Measurements from ENCODE around the gene ACO2. TPM values are rescaled to one million over a fixed set of nuclear protein-coding genes. Genes with fewer than 3 reads are reported as not detected.
"Not testable (repeated sequence)": the region's sequence is repeated elsewhere in the genome, so short reads cannot be mapped to it uniquely, and the experiment has no call there.

ACO2 gene
- total RNA-seq, 1 donor from 2014 or later: 103 TPM

- Histone ChIP-seq H3K4me3 (ENCODE audit: low read depth, low read length) (no peak overlapping the region), H3K27me3 (ENCODE audit: control insufficient read depth, insufficient read depth, low read length) (no peaks in the 10 kb centered on the region), H3K36me3 (ENCODE audit: control insufficient read depth, insufficient read depth, low read length) (no peaks in the 10 kb centered on the region)
- TF ChIP-seq, protein P1, sequence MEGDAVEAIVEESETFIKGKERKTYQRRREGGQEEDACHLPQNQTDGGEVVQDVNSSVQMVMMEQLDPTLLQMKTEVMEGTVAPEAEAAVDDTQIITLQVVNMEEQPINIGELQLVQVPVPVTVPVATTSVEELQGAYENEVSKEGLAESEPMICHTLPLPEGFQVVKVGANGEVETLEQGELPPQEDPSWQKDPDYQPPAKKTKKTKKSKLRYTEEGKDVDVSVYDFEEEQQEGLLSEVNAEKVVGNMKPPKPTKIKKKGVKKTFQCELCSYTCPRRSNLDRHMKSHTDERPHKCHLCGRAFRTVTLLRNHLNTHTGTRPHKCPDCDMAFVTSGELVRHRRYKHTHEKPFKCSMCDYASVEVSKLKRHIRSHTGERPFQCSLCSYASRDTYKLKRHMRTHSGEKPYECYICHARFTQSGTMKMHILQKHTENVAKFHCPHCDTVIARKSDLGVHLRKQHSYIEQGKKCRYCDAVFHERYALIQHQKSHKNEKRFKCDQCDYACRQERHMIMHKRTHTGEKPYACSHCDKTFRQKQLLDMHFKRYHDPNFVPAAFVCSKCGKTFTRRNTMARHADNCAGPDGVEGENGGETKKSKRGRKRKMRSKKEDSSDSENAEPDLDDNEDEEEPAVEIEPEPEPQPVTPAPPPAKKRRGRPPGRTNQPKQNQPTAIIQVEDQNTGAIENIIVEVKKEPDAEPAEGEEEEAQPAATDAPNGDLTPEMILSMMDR (IDR thresholded peaks at IDR 0.05; ENCODE audit: insufficient read depth, low read length, poor library complexity, severe bottlenecking): no peak
- no peak for DNase-seq (ENCODE audit: low read depth)
Measured at GRCh38 chr22:41555325-41555982, 86.5 kb downstream of the ACO2 start.

DNA sequence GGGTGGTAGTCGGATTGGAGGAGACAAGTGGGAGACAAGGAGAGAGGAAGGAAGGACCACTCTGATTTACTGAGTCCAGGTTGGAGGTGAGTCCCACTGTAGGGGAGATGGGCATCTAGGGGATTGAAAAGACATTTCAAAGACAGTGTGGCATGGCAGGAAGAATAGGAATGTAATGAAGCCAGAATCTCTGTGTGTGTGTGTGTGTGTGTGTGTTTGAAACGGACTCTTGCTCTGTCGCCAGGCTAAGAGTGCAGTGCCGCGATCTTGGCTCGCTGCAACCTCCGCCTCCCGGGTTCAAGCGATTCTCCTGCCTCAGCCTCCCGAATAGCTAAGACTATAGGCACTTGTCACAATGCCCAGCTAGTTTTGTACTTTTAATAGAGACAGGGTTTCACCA, 87.6 kb downstream of the ACO2 start:
- TF ChIP-seq, protein P1 (IDR thresholded peaks at IDR 0.05; ENCODE audit: insufficient read depth, low read length, poor library complexity, severe bottlenecking): no peak
- Histone ChIP-seq H3K27me3 (ENCODE audit: control insufficient read depth, insufficient read depth, low read length) (no peaks in the 10 kb centered on the region), H3K4me3 (ENCODE audit: low read depth, low read length) (no peak overlapping the region), H3K36me3 (ENCODE audit: control insufficient read depth, insufficient read depth, low read length) (no peaks in the 10 kb centered on the region)
- no peak for DNase-seq (ENCODE audit: low read depth)

DNA sequence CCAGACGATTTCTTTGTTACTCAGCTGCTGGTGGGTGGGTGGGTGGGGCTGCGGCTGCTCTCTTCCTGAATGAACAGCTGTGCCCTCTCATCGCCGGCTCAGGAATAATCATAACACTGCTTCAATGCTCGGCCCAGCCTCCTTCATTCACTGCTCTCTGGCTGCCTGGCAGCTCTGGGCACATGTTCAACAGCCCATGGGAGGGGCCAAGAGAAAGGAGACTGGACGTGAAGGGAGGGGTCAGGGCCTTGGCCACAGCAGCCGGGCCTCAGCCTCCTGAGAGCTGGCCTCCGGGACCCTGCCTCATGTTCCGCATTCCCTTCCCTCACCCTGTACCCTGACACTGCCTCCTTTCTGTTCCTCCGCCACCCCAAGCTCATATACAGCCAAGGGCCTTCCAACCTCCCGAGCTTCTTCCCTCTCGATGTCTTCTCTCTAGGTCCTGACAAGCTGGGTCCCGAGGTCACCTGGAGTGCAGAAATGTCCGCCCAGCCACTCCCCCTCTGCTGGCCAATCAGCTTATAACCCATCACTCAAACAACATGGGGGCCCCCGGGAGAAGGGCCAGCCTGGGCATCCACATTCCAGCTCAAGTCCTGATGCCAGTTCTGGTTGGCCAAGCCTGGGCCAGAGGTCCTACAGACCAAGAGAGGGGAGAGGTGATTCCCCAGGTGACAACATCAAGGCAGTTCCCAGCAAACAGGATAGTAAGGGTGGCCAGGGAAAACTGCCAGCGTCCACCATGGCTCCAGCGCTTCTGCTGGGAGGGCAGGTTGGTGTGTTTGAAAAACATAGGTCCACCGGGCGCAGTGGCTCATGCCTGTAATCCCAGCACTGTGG, 88.7 kb downstream of the ACO2 start:
- Histone ChIP-seq H3K27me3 (ENCODE audit: control insufficient read depth, insufficient read depth, low read length) (no peaks in the 10 kb centered on the region), H3K4me3 (ENCODE audit: low read depth, low read length) (no peak overlapping the region), H3K36me3 (ENCODE audit: control insufficient read depth, insufficient read depth, low read length) (no peaks in the 10 kb centered on the region)
- no peak for DNase-seq (ENCODE audit: low read depth)
- TF ChIP-seq, protein P1 (IDR thresholded peaks at IDR 0.05; ENCODE audit: insufficient read depth, low read length, poor library complexity, severe bottlenecking): no peak

DNA sequence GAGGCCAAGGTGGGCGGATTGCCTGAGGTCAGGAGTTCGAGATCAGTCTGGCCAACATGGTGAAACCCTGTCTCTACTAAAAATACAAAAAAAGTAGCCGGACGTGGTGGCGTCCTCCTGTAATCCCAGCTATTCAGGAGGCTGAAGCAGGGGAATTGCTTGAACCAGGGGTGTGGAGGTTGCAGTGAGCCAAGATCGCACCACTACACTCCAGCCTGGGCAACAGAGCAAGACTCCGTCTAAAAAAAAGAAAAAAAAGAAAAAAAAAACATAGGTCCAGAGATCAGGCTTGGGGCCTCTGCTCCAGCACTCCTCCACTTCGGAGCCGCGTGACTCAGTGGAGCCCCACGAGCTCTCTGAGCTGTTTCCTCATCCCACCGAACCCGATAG, 89.3 kb downstream of the ACO2 start:
- H3K4me3 ChIP-seq (ENCODE audit: low read depth, low read length); DNase-seq (ENCODE audit: low read depth); H3K36me3 ChIP-seq (ENCODE audit: control insufficient read depth, insufficient read depth, low read length); H3K27me3 ChIP-seq (ENCODE audit: control insufficient read depth, insufficient read depth, low read length): not testable (repeated sequence)

DNA sequence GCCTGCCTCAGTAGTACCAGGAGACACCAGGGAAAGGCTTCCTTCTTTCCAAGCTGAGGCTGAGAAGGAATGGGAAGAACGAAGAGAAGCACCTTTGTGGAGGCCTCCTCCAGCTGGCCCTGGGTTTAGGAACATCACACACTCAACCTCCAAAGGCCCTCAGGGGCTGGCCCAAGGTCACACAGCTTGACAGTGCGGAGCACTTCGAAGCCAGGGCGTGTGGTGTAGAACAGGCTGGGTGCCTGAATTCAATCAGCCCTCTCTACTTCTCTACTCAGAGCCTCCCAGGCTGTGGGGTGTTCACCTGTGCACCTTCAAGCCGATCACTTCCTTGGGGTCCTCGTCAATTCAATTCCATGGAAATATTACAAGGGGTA, 91.2 kb downstream of the ACO2 start:
- H3K27me3 ChIP-seq (ENCODE audit: control insufficient read depth, insufficient read depth, low read length): no peaks in the 10 kb centered on the region
- H3K36me3 ChIP-seq (ENCODE audit: control insufficient read depth, insufficient read depth, low read length): no peaks in the 10 kb centered on the region
- no peak for DNase-seq (ENCODE audit: low read depth)
- TF ChIP-seq, protein P1 (IDR thresholded peaks at IDR 0.05; ENCODE audit: insufficient read depth, low read length, poor library complexity, severe bottlenecking): no peak
- H3K4me3 ChIP-seq (ENCODE audit: low read depth, low read length): no peak overlapping the region

DNA sequence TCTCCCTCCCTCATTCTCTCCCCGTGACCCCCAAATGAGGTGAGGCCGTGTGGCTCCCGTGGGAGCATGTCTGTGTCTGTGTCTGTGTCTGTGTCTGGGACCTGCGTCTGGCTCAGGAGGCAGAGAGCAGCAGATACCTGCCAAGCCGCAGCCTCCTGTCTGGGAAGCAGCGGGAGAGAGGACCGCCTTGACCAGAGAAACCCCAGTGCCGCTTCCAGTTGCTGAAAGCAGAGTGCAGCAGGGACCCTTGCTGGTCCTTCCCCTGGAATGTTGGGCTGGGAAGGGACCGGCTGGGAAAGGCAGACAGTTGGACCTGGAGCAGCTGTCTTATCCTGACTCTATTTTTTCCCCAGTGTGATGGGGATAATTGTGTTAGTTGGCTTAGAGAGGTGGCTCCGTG, 92.4 kb downstream of the ACO2 start:
- DNase-seq (ENCODE audit: low read depth): no peak
- Histone ChIP-seq H3K36me3 (ENCODE audit: control insufficient read depth, insufficient read depth, low read length) (no peaks in the 10 kb centered on the region), H3K4me3 (ENCODE audit: low read depth, low read length) (peak overlapping the region; percentile 53), H3K27me3 (ENCODE audit: control insufficient read depth, insufficient read depth, low read length) (no peaks in the 10 kb centered on the region)
- TF ChIP-seq, protein P1 (IDR thresholded peaks at IDR 0.05; ENCODE audit: insufficient read depth, low read length, poor library complexity, severe bottlenecking): no peak

All from kidney epithelial cell (primary cell).